Epidermal melanocyte (primary cell): Measurements from ENCODE around the gene ARHGAP29.

Experiments used
- DNase-seq: peaks from one replicate; pipeline ENCODE4 v3.0.0; 2011; ENCODE audit warnings: low spot score; ENCODE audit not compliant: insufficient read length

ARHGAP29 gene

GRCh38 chr1:94124538-94124937, 112.8 kb downstream of the ARHGAP29 start:
- no peak for DNase-seq

- no peak for DNase-seq
These were observed 115.0 kb downstream of the ARHGAP29 start for GRCh38 chr1:94122201-94122970.
